WTC11 (cell line): ENCODE data around the gene SH3BP5L. TPM values are rescaled to one million over a fixed set of nuclear protein-coding genes. Genes with fewer than 3 reads are reported as not detected.
A peak's percentile ranks its signal among the peaks of the same experiment; 100 is the strongest.

Experiments used
- ATAC-seq: fragments of 200-7000 bp; cut with Tn5 transposase; 2 replicates; pipeline ENCODE4 v1.10.0; 2021; ENCODE audit warnings: mild to moderate bottlenecking, moderate library complexity
- CTCF ChIA-PET: fragments of 300-600 bp; sonication (Branson Sonifier 250); formaldehyde crosslinking; loops from one replicate; lab custom pipeline; 2021; ENCODE audit warnings: antibody characterized with exemption; lab: Charles Lee
- POLR2A ChIA-PET: fragments of 350-600 bp; sonication (Branson Sonifier 250); formaldehyde crosslinking; loops from one replicate; lab custom pipeline; 2021; ENCODE audit warnings: antibody characterized with exemption; lab: Charles Lee
- DNase-seq: peaks from one replicate; pipeline ENCODE4 v3.0.0; 2021; ENCODE audit warnings: low spot score
- H3K27ac Mint-ChIP-seq: 2 replicates; pipeline ENCODE4 v1.8.0; 2021; ENCODE audit warnings: mixed read lengths
- H3K27me3 Mint-ChIP-seq: 2 replicates; pipeline ENCODE4 v1.8.0; 2021; ENCODE audit warnings: low read depth, mild to moderate bottlenecking, moderate library complexity, mixed read lengths
- H3K36me3 Mint-ChIP-seq: 2 replicates; pipeline ENCODE4 v1.8.0; 2021; ENCODE audit warnings: mixed read lengths
- H3K4me1 Mint-ChIP-seq: 2 replicates; pipeline ENCODE4 v1.8.0; 2022; ENCODE audit warnings: mixed read lengths
- H3K4me3 Mint-ChIP-seq: 2 replicates; pipeline ENCODE4 v1.8.0; 2021; ENCODE audit warnings: mild to moderate bottlenecking, moderate library complexity, mixed read lengths
- H3K9me3 Mint-ChIP-seq: 2 replicates; pipeline ENCODE4 v1.8.0; 2021; ENCODE audit warnings: mixed read lengths
- ATF1 ChIP-seq: sonication (generic); formaldehyde crosslinking; IDR thresholded peaks from 2 replicates; pipeline ENCODE4 v1.8.1; 2023; ENCODE audit warnings: mild to moderate bottlenecking, moderate library complexity, missing genetic modification reagents
- ATF2 ChIP-seq: sonication (generic); formaldehyde crosslinking; IDR thresholded peaks from 2 replicates; pipeline ENCODE4 v1.8.1; 2022; ENCODE audit warnings: low read depth, missing genetic modification reagents, borderline replicate concordance
- IRF2 ChIP-seq: sonication (generic); formaldehyde crosslinking; IDR thresholded peaks from 2 replicates; pipeline ENCODE4 v1.8.0; 2022; ENCODE audit warnings: low read depth, missing genetic modification reagents, borderline replicate concordance
- KAT7 ChIP-seq: sonication (generic); formaldehyde crosslinking; IDR thresholded peaks from 2 replicates; pipeline ENCODE4 v1.8.1; 2023; ENCODE audit warnings: missing genetic modification reagents, mild to moderate bottlenecking, borderline replicate concordance
- MAX ChIP-seq: sonication (generic); formaldehyde crosslinking; IDR thresholded peaks from 2 replicates; pipeline ENCODE4 v1.8.0; 2022; ENCODE audit warnings: mild to moderate bottlenecking, missing genetic modification reagents
- SMAD4 ChIP-seq: sonication (generic); formaldehyde crosslinking; IDR thresholded peaks from 2 replicates; pipeline ENCODE4 v1.8.0; 2022; ENCODE audit warnings: mild to moderate bottlenecking, missing genetic modification reagents
- TCF7 ChIP-seq: sonication (generic); formaldehyde crosslinking; IDR thresholded peaks from 2 replicates; pipeline ENCODE4 v1.8.0; 2022; ENCODE audit warnings: mild to moderate bottlenecking, low read depth, missing genetic modification reagents, moderate library complexity
- ZNF219 ChIP-seq: sonication (generic); formaldehyde crosslinking; IDR thresholded peaks from 2 replicates; pipeline ENCODE4 v1.8.0; 2023; ENCODE audit warnings: missing genetic modification reagents, mild to moderate bottlenecking, borderline replicate concordance
- ZNF232 ChIP-seq: sonication (generic); formaldehyde crosslinking; IDR thresholded peaks from 2 replicates; pipeline ENCODE4 v1.8.0; 2022; ENCODE audit warnings: mild to moderate bottlenecking, missing genetic modification reagents
- ZNF423 ChIP-seq: fragments of 250-450 bp; sonication (Bioruptor Pico); IDR thresholded peaks from 2 replicates; pipeline ENCODE4 v2.1.2; 2022; ENCODE audit warnings: mild to moderate bottlenecking, moderate library complexity
- total RNA-seq: library from RNA; stranded (reverse); gene quantifications from 3 replicates; pipeline ENCODE4 v1.2.3, GENCODE V29; 2021
- TF ChIP-seq, protein P1 (sequence below): sonication (generic); formaldehyde crosslinking; IDR thresholded peaks from 2 replicates; pipeline ENCODE4 v1.8.1; 2022; ENCODE audit warnings: low read depth, mild to moderate bottlenecking, moderate library complexity, missing genetic modification reagents, borderline replicate concordance
- TF ChIP-seq, protein P2 (sequence below): sonication (generic); formaldehyde crosslinking; IDR thresholded peaks from 2 replicates; pipeline ENCODE4 v1.8.1; 2023; ENCODE audit warnings: mild to moderate bottlenecking, missing genetic modification reagents, moderate library complexity
- TF ChIP-seq, protein P3 (sequence below): sonication (generic); formaldehyde crosslinking; IDR thresholded peaks from 2 replicates; pipeline ENCODE4 v1.8.1; 2023; ENCODE audit warnings: mild to moderate bottlenecking, missing genetic modification reagents

Gene SH3BP5L
- total RNA-seq, 1 experiment from 2014 or later: 32.9 TPM

- CTCF ChIA-PET: interaction anchor here (1.9 to 5.2 kb wide), 2 partner anchors 14 to 100 kb away, joined by 5 to 53 read pairs; partner anchors contain the start of gene ZNF672
- ATAC-seq: no peak
- Mint-ChIP-seq H3K4me1 (peaks cover 19% of the 10 kb centered on the region), H3K36me3 (peaks cover 29% of the 10 kb centered on the region), H3K9me3 (no peaks in the 10 kb centered on the region), H3K27ac (no peak overlapping the region; the same call in 1 of the 2 replicates), H3K27me3 (no peaks in the 10 kb centered on the region; the same call in 1 of the 2 replicates), H3K4me3 (peak overlapping the region; percentile 99)
- DNase-seq: no peak
- POLR2A ChIA-PET: interaction anchor here (1.7 to 2.9 kb wide), 3 partner anchors 14 to 33 kb away, joined by 5 to 35 read pairs (median 11); partner anchors contain the start of gene ZNF672
- TF ChIP-seq ZNF232 (CRISPR knock-in tag) (no peak), ATF2 (CRISPR knock-in tag) (no peak)
- TF ChIP-seq, protein P1, sequence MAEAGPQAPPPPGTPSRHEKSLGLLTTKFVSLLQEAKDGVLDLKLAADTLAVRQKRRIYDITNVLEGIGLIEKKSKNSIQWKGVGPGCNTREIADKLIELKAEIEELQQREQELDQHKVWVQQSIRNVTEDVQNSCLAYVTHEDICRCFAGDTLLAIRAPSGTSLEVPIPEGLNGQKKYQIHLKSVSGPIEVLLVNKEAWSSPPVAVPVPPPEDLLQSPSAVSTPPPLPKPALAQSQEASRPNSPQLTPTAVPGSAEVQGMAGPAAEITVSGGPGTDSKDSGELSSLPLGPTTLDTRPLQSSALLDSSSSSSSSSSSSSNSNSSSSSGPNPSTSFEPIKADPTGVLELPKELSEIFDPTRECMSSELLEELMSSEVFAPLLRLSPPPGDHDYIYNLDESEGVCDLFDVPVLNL: no peak
- TF ChIP-seq, protein P2, sequence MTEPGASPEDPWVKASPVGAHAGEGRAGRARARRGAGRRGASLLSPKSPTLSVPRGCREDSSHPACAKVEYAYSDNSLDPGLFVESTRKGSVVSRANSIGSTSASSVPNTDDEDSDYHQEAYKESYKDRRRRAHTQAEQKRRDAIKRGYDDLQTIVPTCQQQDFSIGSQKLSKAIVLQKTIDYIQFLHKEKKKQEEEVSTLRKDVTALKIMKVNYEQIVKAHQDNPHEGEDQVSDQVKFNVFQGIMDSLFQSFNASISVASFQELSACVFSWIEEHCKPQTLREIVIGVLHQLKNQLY: no peak
Measured at GRCh38 chr1:248824701-248825100, 1.0 kb downstream of the SH3BP5L start.

- TF ChIP-seq ATF1 (no peak), SMAD4 (CRISPR knock-in tag) (no peak), ZNF423 (CRISPR knock-in tag) (no peak), IRF2 (CRISPR knock-in tag) (no peak), KAT7 (no peak)
- TF ChIP-seq, protein P1: no peak
- POLR2A ChIA-PET: no interaction called here
- peak overlapping the region; percentile 99; the same call in 1 of the 2 replicates for H3K4me3 Mint-ChIP-seq
- no peak overlapping the region for H3K27ac Mint-ChIP-seq
- H3K36me3 Mint-ChIP-seq: peaks cover 29% of the 10 kb centered on the region
- no peaks in the 10 kb centered on the region; the same call in 1 of the 2 replicates for H3K27me3 Mint-ChIP-seq
- CTCF ChIA-PET: interaction anchor here (5.2 kb wide), 1 partner anchor 14 kb away, joined by 53 read pairs; the partner anchor contains the start of gene ZNF672
- no peak for ATAC-seq
- H3K9me3 Mint-ChIP-seq: no peaks in the 10 kb centered on the region
- no peak for DNase-seq
- H3K4me1 Mint-ChIP-seq: peaks cover 22% of the 10 kb centered on the region
Measured at GRCh38 chr1:248824301-248824700, 1.4 kb downstream of the SH3BP5L start.

DNA sequence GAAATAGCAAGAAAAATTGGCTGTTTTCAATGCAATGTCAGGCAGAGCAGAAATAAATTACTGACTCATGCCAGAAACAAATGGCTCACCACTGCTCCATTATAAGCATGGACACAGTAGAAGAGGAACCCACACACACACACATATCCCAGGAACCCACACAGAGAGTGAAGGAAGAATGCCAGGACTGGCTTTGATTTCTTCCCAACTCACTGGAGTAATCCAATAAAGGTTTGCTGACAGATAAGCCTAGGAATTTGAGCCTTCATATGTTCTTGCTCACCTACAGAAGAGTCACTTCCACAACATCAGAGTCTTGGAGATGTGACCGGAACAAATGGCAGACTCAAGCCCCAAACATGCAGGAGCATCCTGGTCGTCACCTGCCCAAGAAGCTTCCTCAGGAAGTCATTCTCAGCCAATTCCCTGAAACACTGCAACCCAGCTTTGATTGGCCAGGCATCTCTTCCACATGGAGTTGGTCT, 2.2 kb downstream of the SH3BP5L start:
- H3K36me3 Mint-ChIP-seq: peaks cover 29% of the 10 kb centered on the region
- ATAC-seq (no peak), DNase-seq (no peak)
- no peak overlapping the region for H3K27ac Mint-ChIP-seq
- ChIA-PET POLR2A (no interaction called here), CTCF (interaction anchor here (1.2 kb wide), 1 partner anchor 11 kb away, joined by 6 read pairs; no protein-coding TSS in a partner anchor)
- no peaks in the 10 kb centered on the region; the same call in 1 of the 2 replicates for H3K27me3 Mint-ChIP-seq
- H3K4me1 Mint-ChIP-seq: peaks cover 29% of the 10 kb centered on the region
- TF ChIP-seq IRF2 (CRISPR knock-in tag) (no peak), TCF7 (no peak), MAX (no peak), ZNF219 (CRISPR knock-in tag) (no peak)
- TF ChIP-seq, protein P3, sequence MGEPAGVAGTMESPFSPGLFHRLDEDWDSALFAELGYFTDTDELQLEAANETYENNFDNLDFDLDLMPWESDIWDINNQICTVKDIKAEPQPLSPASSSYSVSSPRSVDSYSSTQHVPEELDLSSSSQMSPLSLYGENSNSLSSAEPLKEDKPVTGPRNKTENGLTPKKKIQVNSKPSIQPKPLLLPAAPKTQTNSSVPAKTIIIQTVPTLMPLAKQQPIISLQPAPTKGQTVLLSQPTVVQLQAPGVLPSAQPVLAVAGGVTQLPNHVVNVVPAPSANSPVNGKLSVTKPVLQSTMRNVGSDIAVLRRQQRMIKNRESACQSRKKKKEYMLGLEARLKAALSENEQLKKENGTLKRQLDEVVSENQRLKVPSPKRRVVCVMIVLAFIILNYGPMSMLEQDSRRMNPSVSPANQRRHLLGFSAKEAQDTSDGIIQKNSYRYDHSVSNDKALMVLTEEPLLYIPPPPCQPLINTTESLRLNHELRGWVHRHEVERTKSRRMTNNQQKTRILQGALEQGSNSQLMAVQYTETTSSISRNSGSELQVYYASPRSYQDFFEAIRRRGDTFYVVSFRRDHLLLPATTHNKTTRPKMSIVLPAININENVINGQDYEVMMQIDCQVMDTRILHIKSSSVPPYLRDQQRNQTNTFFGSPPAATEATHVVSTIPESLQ (CRISPR knock-in tag): no peak
- no peaks in the 10 kb centered on the region for H3K9me3 Mint-ChIP-seq
- H3K4me3 Mint-ChIP-seq: peak overlapping the region; percentile 99; the same call in 1 of the 2 replicates
